Neural cell (in vitro differentiated cells): ENCODE data around the gene SAMM50.

Experiments used
- CTCF ChIP-seq: fragments of 450-650 bp; IDR thresholded peaks from 2 replicates; pipeline ENCODE4 v1.5.1; 2014; ENCODE audit warnings: antibody characterized with exemption, mild to moderate bottlenecking, moderate library complexity; ENCODE audit not compliant: poor library complexity, severe bottlenecking
- EP300 ChIP-seq: fragments of 450-650 bp; conservative IDR thresholded peaks from 2 replicates; pipeline ENCODE4 v1.6.1; 2014; ENCODE audit warnings: antibody characterized with exemption, mild to moderate bottlenecking, moderate library complexity; ENCODE audit not compliant: poor library complexity, severe bottlenecking
- EZH2 ChIP-seq: fragments of 200-600, 300-800 bp; shearing (Covaris generic), sonication (generic); IDR thresholded peaks from 2 replicates; pipeline ENCODE4 v1.6.1; 2014; ENCODE audit warnings: antibody characterized with exemption, low read length, borderline replicate concordance, mild to moderate bottlenecking; ENCODE audit not compliant: insufficient read depth, poor library complexity, severe bottlenecking
- POLR2AphosphoS5 ChIP-seq: IDR thresholded peaks from 2 replicates; pipeline ENCODE4 v1.6.1; 2012
- RAD21 ChIP-seq: fragments of 450-650 bp; conservative IDR thresholded peaks from 2 replicates; pipeline ENCODE4 v1.6.1; 2014; ENCODE audit warnings: antibody characterized with exemption, mild to moderate bottlenecking, moderate library complexity
- REST ChIP-seq: IDR thresholded peaks from 2 replicates; pipeline ENCODE4 v1.6.1; 2012; ENCODE audit warnings: borderline replicate concordance
- TAF1 ChIP-seq: IDR thresholded peaks from 2 replicates; pipeline ENCODE4 v1.6.1; 2012; ENCODE audit warnings: low read depth

GRCh38 chr22:43995057-43995685 lies 39.9 kb downstream of the SAMM50 start:
- TF ChIP-seq EZH2 (no peak), EP300 (no peak), CTCF (no peak), REST (no peak), TAF1 (no peak), RAD21 (no peak), POLR2AphosphoS5 (no peak)
